Measurements from ENCODE around the gene SLC35G1.

The SLC35G1 gene

DNA sequence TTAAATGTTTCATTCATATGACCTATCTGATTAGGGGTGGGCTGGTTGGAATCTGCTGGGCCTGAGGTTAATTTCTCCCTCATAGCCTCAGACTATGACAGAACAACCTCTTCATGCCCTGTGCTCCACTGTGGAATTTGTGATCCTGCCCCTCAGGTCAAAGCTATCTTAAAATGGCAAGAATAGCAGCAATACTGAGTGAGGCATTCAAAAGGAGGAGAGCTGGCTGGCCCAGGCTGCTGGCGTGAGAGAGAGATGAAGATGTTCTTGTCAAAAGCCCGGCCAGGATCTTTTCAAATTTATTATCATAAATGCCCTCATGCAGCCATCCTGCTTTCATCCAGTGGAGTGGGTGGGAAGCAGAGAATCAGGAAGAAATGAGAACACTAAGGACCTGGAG, 58.1 kb downstream of the SLC35G1 start:
- no peak for DNase-seq (ENCODE audit: low spot score)
